NB4 (cell line): ENCODE data around the gene OR2V1.

Experiments
- CTCF ChIP-seq: IDR thresholded peaks from one replicate; pipeline ENCODE4 v1.5.1; 2012; ENCODE audit warnings: low read depth, low read length
- POLR2A ChIP-seq: IDR thresholded peaks from 2 replicates; pipeline ENCODE4 v1.6.1; 2011; ENCODE audit warnings: mild to moderate bottlenecking; ENCODE audit not compliant: insufficient read length; ENCODE audit errors: extremely low read depth

GRCh38 chr5:181140766-181141165 lies 9.8 kb upstream of the OR2V1 start:
- no peak for TF ChIP-seq CTCF
- TF ChIP-seq POLR2A: no peak
